GM21717 (cell line): ENCODE data around the gene HTR4.

Experiments used
- ATAC-seq: cut with Tn5 transposase; IDR thresholded peaks from one replicate; pipeline ENCODE4 v1.9.1; 2021; ENCODE audit warnings: mild to moderate bottlenecking, moderate library complexity; ENCODE audit not compliant: unreplicated experiment

The HTR4 gene

GRCh38 chr5:148615644-148616275 is 38.6 kb downstream of the HTR4 start:
- no peak for ATAC-seq

GRCh38 chr5:148607406-148607805 is 46.9 kb downstream of the HTR4 start:
- ATAC-seq, result no peak

- ATAC-seq, result no peak
Observed at GRCh38 chr5:148606296-148606695, 48.0 kb downstream of the HTR4 start.

GRCh38 chr5:148599187-148599586 is 55.1 kb downstream of the HTR4 start:
- ATAC-seq, result no peak

GRCh38 chr5:148595697-148596096 is 58.6 kb downstream of the HTR4 start:
- no peak for ATAC-seq

- ATAC-seq, result no peak
Observed at GRCh38 chr5:148586796-148587195, 67.5 kb downstream of the HTR4 start.

- no peak for ATAC-seq
Observed at GRCh38 chr5:148585988-148586387, 68.3 kb downstream of the HTR4 start.

- ATAC-seq, result no peak
Observed at GRCh38 chr5:148584103-148584502, 70.2 kb downstream of the HTR4 start.

- ATAC-seq, result no peak
Observed at GRCh38 chr5:148583421-148583965, 70.8 kb downstream of the HTR4 start.

- ATAC-seq, result no peak
Observed at GRCh38 chr5:148574167-148574566, 80.2 kb downstream of the HTR4 start.

- ATAC-seq, result no peak
Observed at GRCh38 chr5:148573374-148573773, 81.0 kb downstream of the HTR4 start.

GRCh38 chr5:148569948-148570347 is 84.4 kb downstream of the HTR4 start:
- no peak for ATAC-seq

GRCh38 chr5:148565148-148565547 is 89.2 kb downstream of the HTR4 start:
- no peak for ATAC-seq

- ATAC-seq, result no peak
Observed at GRCh38 chr5:148563021-148563420, 91.3 kb downstream of the HTR4 start.

- no peak for ATAC-seq
Observed at GRCh38 chr5:148561801-148562311, 92.5 kb downstream of the HTR4 start.

- no peak for ATAC-seq
Observed at GRCh38 chr5:148559461-148559860, 94.9 kb downstream of the HTR4 start.

- no peak for ATAC-seq
Observed at GRCh38 chr5:148558892-148559291, 95.4 kb downstream of the HTR4 start.

- no peak for ATAC-seq
Observed at GRCh38 chr5:148556835-148557234, 97.5 kb downstream of the HTR4 start.

GRCh38 chr5:148554621-148555020 is 99.7 kb downstream of the HTR4 start:
- ATAC-seq, result no peak

GRCh38 chr5:148543727-148544126 is 110.6 kb downstream of the HTR4 start:
- ATAC-seq, result no peak

- no peak for ATAC-seq
Observed at GRCh38 chr5:148542812-148543211, 111.5 kb downstream of the HTR4 start.

- ATAC-seq, result no peak
Observed at GRCh38 chr5:148541054-148541835, 113.1 kb downstream of the HTR4 start.
